ENCODE measurements around the gene PTPRN2. TPM values are rescaled to one million over a fixed set of nuclear protein-coding genes. Genes with fewer than 3 reads are reported as not detected.
"Not testable (repeated sequence)": the region's sequence is repeated elsewhere in the genome, so short reads cannot be mapped to it uniquely, and the experiment has no call there.

The PTPRN2 gene
- total RNA-seq, 2 experiments from 2014 or later = 0.46 to 0.51 TPM

DNA sequence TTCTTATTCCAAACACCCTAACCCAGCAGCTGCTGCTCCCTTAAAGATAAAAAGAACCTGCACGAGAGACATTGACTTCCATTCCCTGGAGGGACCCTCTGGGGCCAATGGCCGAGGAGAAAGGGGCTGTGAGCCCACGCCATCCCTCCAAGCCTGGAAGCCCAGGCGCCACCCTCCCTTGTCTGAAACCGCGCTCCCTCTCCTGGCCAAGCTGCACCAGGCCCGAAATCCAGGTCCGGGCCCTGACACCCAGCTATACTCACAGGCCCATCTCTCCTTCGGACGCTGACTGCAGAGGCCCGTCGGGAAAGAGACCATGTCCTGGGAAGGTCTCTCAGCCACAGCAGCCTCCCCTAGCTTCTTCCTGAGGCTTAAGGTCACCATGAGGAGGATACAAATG, 196.5 kb downstream of the PTPRN2 start:
- Mint-ChIP-seq H3K27ac (no peak overlapping the region), H3K9me3 (ENCODE audit: low read depth) (no peaks in the 10 kb centered on the region), H3K4me1 (no peaks in the 10 kb centered on the region), H3K4me3 (no peak overlapping the region), H3K27me3 (peaks cover 2% of the 10 kb centered on the region), H3K36me3 (ENCODE audit: low read depth) (no peaks in the 10 kb centered on the region)
- DNase-seq = no peak
- POLR2A ChIA-PET = no interaction called here
- CTCF ChIA-PET = interaction anchor here (0.8 kb wide), 1 partner anchor 9 kb away, joined by 4 read pairs; no protein-coding TSS in a partner anchor
- intact Hi-C loops (cut with DNase I, micrococcal nuclease) = no loop called here
- no peak for ATAC-seq

DNA sequence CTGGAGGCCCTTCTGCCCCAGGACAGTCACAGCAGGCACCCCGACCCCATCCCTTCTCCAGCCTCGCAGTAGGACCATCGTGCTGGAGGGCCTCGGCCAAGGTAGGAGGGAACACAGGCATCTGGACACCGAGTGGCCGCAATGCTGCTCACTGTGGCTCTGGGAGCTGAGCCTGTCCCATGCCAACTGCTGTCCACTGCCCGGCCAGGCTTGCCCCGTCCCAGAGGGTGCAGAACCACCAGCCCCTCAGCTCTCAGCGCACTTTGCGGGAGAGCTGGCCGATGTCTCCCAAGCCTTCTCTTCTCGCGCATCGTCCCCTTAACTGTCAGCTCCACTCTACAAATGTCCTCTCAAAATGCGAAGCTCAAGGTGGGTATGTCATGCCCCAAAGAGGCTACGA, 197.2 kb downstream of the PTPRN2 start:
- Mint-ChIP-seq H3K36me3 (ENCODE audit: low read depth) (no peaks in the 10 kb centered on the region), H3K9me3 (ENCODE audit: low read depth) (no peaks in the 10 kb centered on the region), H3K27ac (no peak overlapping the region), H3K27me3 (peaks cover 2% of the 10 kb centered on the region), H3K4me3 (no peak overlapping the region), H3K4me1 (no peaks in the 10 kb centered on the region)
- no peak for DNase-seq
- POLR2A ChIA-PET = no interaction called here
- CTCF ChIA-PET = no interaction called here
- intact Hi-C loops (cut with DNase I, micrococcal nuclease) = no loop called here
- ATAC-seq = no peak

DNA sequence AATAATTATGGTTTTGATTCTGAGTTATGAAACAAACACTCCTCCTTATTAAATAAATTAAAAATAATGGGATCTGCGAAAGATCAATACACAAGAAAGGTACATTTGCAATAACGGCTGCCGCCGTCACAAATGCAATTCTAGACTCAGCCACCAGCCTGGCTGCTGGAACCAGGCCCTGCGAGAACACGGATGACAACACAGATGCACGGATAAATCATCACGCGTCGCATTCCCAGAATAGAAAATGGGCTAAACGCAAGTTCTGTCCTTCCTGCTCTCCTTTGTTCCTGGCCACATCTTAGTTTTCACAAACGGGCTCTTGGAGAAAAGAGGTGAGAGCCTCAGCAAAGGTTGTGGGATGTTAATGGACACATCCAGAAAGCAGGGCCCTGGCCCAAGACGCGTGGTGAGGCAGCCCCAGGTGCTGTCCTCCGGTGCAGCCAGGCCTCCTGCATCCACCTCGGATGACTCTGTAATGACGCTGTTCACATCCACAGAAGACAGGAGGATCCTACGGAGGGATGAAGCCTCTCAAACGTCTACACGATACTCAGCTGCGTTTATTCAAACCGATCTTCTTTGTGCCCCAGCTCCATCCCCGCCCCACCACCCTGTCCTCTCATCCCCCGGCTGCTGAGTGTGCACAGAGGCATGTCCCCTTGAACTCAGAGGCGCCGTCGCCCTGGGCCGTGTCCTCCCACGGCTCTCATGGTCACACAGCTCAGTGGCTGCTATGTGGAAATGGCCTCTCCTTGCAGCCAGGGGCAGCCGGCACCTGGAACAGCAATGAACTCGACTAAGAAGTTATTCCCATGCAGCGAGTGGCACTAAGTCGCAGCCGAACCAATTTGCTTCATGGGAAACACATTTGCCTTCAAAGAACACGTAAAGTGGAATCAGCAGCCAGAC, 197.9 kb downstream of the PTPRN2 start:
- intact Hi-C loops (cut with DNase I, micrococcal nuclease) = no loop called here

DNA sequence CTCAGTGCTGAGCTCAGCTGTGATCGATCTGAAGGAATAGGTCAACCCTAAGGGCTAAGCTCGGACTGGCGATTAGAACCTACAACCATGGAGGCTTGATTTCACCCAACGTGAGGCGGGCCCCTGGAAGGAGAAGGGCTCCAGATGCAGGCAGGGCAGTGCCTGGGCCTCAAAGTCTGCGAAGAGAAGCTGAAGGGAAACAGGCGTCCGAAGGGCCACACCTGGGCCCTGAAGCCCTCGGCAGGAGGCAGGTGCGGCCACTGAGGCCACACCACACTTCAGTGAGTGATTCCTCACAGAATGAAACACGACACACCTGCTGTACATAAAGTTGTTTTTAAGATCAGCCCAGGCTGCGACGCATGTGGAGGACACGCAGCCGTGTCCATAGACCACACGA, 198.7 kb downstream of the PTPRN2 start:
- Mint-ChIP-seq H3K27ac (no peak overlapping the region), H3K36me3 (ENCODE audit: low read depth) (no peaks in the 10 kb centered on the region), H3K4me3 (no peak overlapping the region), H3K9me3 (ENCODE audit: low read depth) (no peaks in the 10 kb centered on the region), H3K27me3 (peaks cover 4% of the 10 kb centered on the region), H3K4me1 (no peaks in the 10 kb centered on the region)
- POLR2A ChIA-PET = no interaction called here
- ATAC-seq (no peak), DNase-seq (no peak)
- intact Hi-C loops (cut with DNase I, micrococcal nuclease) = no loop called here
- CTCF ChIA-PET = no interaction called here

More for the DNA sequence above, 197.9 kb downstream of the PTPRN2 start:
- H3K4me1 Mint-ChIP-seq = no peaks in the 10 kb centered on the region
- POLR2A ChIA-PET = no interaction called here
- H3K27me3 Mint-ChIP-seq = peaks cover 4% of the 10 kb centered on the region
- CTCF ChIA-PET = no interaction called here
- no peak overlapping the region for H3K27ac Mint-ChIP-seq
- DNase-seq = no peak
- H3K4me3 Mint-ChIP-seq = no peak overlapping the region
- no peaks in the 10 kb centered on the region for H3K9me3 Mint-ChIP-seq (ENCODE audit: low read depth)
- H3K36me3 Mint-ChIP-seq (ENCODE audit: low read depth) = no peaks in the 10 kb centered on the region
- ATAC-seq = no peak

DNA sequence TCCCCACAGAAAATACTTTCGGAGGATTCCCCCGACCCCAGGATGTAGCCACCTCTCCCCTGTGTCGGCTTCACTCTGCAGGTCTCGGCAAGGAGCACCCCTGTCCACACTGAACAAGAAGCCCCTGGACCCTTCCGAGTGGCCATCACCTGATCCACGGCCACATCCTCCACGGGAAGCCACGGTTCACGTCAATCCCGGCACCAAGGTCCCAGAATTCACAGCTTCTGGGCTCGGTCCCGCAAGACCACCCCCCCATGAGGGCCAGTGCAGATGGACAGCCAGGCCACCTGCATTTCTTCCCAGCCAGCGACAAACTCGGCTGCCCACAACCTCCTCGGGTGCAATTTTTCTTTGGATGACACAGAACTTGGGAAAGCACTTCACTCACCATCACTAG, 199.6 kb downstream of the PTPRN2 start:
- Mint-ChIP-seq H3K27ac (no peak overlapping the region), H3K4me3 (no peak overlapping the region), H3K27me3 (peaks cover 4% of the 10 kb centered on the region), H3K9me3 (ENCODE audit: low read depth) (no peaks in the 10 kb centered on the region), H3K36me3 (ENCODE audit: low read depth) (no peaks in the 10 kb centered on the region), H3K4me1 (no peaks in the 10 kb centered on the region)
- DNase-seq (no peak), ATAC-seq (no peak)
- ChIA-PET CTCF (interaction anchor here (0.9 kb wide), 1 partner anchor 18 kb away, joined by 3 read pairs; no protein-coding TSS in a partner anchor), POLR2A (no interaction called here)
- intact Hi-C loops (cut with DNase I, micrococcal nuclease) = no loop called here

DNA sequence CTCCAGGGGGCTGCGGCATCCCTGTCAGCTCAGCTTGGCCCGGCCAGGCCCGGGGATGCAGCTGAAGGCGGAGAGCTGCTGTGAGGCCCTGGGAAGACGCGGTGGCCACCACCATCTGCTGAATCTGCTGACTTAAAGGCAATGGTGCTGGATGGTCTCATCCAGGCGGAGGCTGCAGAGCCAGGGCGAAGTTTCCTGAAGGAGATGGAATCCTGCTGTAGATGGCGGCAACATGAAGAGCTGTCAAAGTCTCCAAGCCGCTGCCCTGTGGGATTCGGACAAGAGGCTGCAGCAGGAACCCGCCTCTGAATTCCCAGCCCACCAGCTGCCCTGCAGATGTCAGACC, 200.1 kb downstream of the PTPRN2 start:
- Mint-ChIP-seq H3K4me1 (no peaks in the 10 kb centered on the region), H3K4me3 (no peak overlapping the region), H3K36me3 (ENCODE audit: low read depth) (no peaks in the 10 kb centered on the region), H3K9me3 (ENCODE audit: low read depth) (no peaks in the 10 kb centered on the region), H3K27ac (no peak overlapping the region), H3K27me3 (peaks cover 5% of the 10 kb centered on the region)
- intact Hi-C loops (cut with DNase I, micrococcal nuclease) = no loop called here
- CTCF ChIA-PET = interaction anchor here (0.9 kb wide), 1 partner anchor 18 kb away, joined by 3 read pairs; no protein-coding TSS in a partner anchor
- ATAC-seq = no peak
- no peak for DNase-seq
- POLR2A ChIA-PET = no interaction called here

DNA sequence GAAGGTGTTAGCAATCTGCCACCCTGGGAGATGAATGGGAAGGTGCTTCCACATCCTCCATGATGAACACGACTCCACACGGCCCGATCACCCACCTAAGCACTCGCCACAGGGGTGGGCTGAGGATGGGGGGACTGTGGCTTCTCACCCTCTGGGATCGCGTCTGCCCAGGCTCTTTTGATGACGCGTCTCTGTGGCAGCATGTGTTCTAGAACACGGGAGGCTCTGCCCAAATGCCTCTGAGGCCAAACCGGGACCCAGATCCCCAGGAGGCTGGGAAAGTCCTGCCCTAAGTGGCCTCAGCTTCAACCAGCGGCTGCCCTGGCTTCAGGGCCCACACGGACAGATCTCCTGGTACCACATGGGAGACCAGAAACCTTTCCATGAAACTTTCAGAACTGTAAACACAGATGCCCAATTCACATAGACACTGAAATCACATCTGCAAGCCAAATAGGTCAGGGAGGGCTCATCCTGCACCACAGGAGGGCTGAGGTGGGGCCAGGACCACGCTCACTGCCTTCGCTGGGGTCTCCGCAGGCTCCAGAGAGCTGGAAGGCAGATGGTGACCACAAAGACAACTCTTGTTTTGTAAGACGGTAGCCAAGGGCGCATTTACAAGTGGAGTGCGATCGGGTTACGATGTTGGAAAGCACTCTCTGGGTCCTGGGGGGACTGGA, 200.6 kb downstream of the PTPRN2 start:
- Mint-ChIP-seq H3K9me3 (ENCODE audit: low read depth) (no peaks in the 10 kb centered on the region), H3K36me3 (ENCODE audit: low read depth) (no peaks in the 10 kb centered on the region), H3K4me3 (no peak overlapping the region), H3K27ac (no peak overlapping the region), H3K27me3 (peaks cover 7% of the 10 kb centered on the region), H3K4me1 (no peaks in the 10 kb centered on the region)
- ChIA-PET POLR2A (no interaction called here), CTCF (no interaction called here)
- intact Hi-C loops (cut with DNase I, micrococcal nuclease) = no loop called here
- ATAC-seq (no peak), DNase-seq (no peak)

DNA sequence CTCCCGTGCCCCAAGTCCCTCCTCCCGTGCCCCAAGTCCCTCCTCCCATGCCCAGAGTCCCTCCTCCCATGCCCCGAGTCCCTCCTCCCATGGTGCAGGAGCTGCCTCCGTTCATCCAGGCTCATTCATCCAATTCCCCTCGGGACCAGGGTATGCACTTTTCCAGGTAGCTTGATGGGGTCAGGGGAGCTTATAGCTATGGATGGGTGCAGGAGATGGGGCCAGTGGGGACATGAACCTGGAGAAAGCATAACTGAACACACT, 201.3 kb downstream of the PTPRN2 start:
- Mint-ChIP-seq H3K27ac (no peak overlapping the region), H3K4me3 (no peak overlapping the region), H3K4me1 (no peaks in the 10 kb centered on the region), H3K36me3 (ENCODE audit: low read depth) (no peaks in the 10 kb centered on the region), H3K27me3 (peaks cover 7% of the 10 kb centered on the region), H3K9me3 (ENCODE audit: low read depth) (peaks cover under 1% of the 10 kb centered on the region)
- POLR2A ChIA-PET = no interaction called here
- ATAC-seq = no peak
- CTCF ChIA-PET = no interaction called here
- no peak for DNase-seq
- intact Hi-C loops (cut with DNase I, micrococcal nuclease) = no loop called here

DNA sequence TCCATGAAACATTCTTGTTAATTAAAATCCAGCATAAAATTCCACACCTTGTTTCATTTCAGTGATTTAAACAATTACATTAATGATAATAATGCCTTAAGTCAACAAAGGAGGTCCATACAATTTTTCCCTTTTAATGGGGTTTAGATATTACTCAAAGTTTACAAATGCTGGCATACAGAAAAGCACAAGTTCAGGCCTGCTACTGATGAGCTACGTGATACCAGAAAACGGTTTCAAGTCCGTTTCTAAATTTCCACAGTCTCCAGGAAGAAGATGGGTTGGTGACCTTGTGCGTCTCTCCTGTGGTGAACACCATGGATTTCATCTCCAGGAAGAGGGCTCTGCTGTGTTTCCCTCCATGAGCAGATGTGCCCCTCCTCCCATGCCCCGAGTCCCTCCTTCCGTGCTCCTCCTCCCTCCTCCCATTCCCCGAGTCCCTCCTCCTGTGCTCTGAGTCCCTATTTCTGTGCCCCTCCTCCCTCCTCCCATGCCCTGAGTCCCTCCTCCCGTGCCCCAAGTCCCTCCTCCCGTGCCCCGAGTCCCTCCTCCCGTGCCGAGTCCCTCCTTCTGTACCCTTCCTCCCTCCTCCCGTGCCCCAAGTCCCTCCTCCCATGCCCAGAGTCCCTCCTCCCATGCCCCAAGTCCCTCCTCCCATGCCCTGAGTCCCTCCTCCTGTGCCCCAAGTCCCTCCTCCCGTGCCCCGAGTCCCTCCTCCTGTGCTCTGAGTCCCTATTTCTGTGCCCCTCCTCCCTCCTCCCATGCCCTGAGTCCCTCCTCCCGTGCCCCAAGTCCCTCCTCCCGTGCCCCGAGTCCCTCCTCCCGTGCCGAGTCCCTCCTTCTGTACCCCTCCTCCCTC, 201.9 kb downstream of the PTPRN2 start:
- DNase-seq; H3K27me3 Mint-ChIP-seq; H3K4me1 Mint-ChIP-seq; ATAC-seq; H3K36me3 Mint-ChIP-seq (ENCODE audit: low read depth); H3K4me3 Mint-ChIP-seq; POLR2A ChIA-PET; H3K9me3 Mint-ChIP-seq (ENCODE audit: low read depth); intact Hi-C loops (cut with DNase I, micrococcal nuclease); CTCF ChIA-PET; H3K27ac Mint-ChIP-seq: not testable (repeated sequence)

DNA sequence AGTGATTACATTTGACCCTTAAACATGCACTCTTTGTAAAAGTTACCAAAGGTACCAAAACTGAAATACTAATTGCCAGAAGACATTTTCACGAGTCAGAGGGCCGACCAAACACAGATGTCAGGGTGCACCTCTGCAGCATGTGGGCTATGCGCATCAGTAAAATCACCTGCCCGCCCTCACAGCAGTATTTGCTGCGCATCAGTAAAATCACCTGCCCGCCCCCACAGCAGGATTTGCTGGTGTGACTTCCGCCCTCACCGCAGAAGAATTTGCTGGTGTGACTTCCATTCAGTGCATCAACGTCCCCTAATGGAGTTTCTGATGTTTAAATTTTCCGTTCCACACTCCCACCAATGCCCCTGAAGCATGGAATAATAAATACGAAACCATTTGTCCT, 202.9 kb downstream of the PTPRN2 start:
- POLR2A ChIA-PET = no interaction called here
- H3K4me1 Mint-ChIP-seq = no peaks in the 10 kb centered on the region
- peaks cover 7% of the 10 kb centered on the region for H3K9me3 Mint-ChIP-seq (ENCODE audit: low read depth)
- DNase-seq (no peak), ATAC-seq (no peak)
- H3K27me3 Mint-ChIP-seq = peaks cover 7% of the 10 kb centered on the region
- no peak overlapping the region for H3K4me3 Mint-ChIP-seq
- no peaks in the 10 kb centered on the region for H3K36me3 Mint-ChIP-seq (ENCODE audit: low read depth)
- intact Hi-C loops (cut with DNase I, micrococcal nuclease) = no loop called here
- no peak overlapping the region for H3K27ac Mint-ChIP-seq
- CTCF ChIA-PET = no interaction called here

DNA sequence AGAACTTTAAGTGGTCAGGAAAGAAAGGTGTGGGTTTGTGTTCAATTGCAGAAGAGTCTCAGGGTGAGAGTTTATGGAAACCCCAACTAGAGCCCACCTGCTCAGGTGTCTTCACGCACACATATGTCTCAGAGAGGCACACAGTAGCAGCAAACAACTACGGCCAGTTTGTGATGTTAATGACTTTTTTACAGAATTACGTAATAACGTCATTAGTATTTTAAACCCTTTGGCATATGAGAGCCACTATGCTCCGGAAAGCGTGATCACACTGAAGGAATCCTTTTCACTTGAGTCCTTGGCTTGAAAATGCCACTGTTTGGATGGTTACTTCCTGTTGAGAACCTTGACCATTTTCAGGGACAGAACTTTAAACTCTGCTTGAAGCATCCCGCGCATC, 204.0 kb downstream of the PTPRN2 start:
- intact Hi-C loops (cut with DNase I, micrococcal nuclease) = no loop called here
- POLR2A ChIA-PET = no interaction called here
- H3K9me3 Mint-ChIP-seq (ENCODE audit: low read depth) = peaks cover 8% of the 10 kb centered on the region
- peaks cover 7% of the 10 kb centered on the region for H3K27me3 Mint-ChIP-seq
- no peak overlapping the region for H3K27ac Mint-ChIP-seq
- H3K36me3 Mint-ChIP-seq (ENCODE audit: low read depth) = no peaks in the 10 kb centered on the region
- CTCF ChIA-PET = no interaction called here
- no peaks in the 10 kb centered on the region for H3K4me1 Mint-ChIP-seq
- H3K4me3 Mint-ChIP-seq = no peak overlapping the region
- DNase-seq (no peak), ATAC-seq (no peak)
